Epithelial cell of proximal tubule (primary cell): ENCODE results near the gene QTRT2. TPM values are rescaled to one million over a fixed set of nuclear protein-coding genes. Genes with fewer than 3 reads are reported as not detected.

Source experiments
- DNase-seq: peaks from one replicate; pipeline ENCODE4 v3.0.0-alpha.2; 2011; ENCODE audit warnings: low read depth
- H3K4me3 ChIP-seq: 2 replicates; pipeline ENCODE4 v1.5.1; 2011; ENCODE audit warnings: low read depth, mild to moderate bottlenecking, low read length
- CTCF ChIP-seq: conservative IDR thresholded peaks from 2 replicates; pipeline ENCODE4 v1.5.1; 2012; ENCODE audit warnings: low read depth, mild to moderate bottlenecking, low read length
- total RNA-seq: library from RNA; depleted of rRNA; stranded (reverse); fragments of >200 nt; gene quantifications from 2 replicates; pipeline ENCODE4 v1.2.3, GENCODE V29; 2015

QTRT2 gene
- total RNA-seq, 1 donor from 2014 or later, result 24.2 TPM

- no peak for DNase-seq
- no peak for TF ChIP-seq CTCF
- H3K4me3 ChIP-seq, result no peak overlapping the region
Measured at GRCh38 chr3:114115143-114115542, 58.6 kb downstream of the QTRT2 start.

DNA sequence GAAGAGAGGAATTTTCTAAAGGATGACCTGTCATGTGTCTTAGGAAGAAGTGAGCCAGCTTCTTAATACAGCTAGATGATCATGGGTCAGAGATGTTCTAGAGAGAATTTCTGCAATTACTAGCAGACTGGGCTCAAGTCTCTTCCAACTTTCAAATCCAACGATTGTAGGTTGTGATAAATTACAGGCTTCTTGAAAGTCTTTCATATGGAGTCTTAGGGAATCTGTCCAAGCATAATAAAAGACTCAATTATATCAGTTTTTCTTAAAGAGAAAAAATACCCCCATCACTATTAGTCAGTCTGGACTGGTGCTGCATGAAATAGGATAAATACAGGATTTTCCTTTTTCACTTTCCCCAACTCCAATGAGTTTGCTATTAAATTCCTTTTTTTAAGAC, 63.2 kb downstream of the QTRT2 start:
- H3K4me3 ChIP-seq, result no peak overlapping the region
- no peak for DNase-seq
- no peak for TF ChIP-seq CTCF

GRCh38 chr3:114120211-114120610, 63.7 kb downstream of the QTRT2 start:
- DNase-seq, result no peak
- no peak for TF ChIP-seq CTCF
- no peak overlapping the region for H3K4me3 ChIP-seq

DNA sequence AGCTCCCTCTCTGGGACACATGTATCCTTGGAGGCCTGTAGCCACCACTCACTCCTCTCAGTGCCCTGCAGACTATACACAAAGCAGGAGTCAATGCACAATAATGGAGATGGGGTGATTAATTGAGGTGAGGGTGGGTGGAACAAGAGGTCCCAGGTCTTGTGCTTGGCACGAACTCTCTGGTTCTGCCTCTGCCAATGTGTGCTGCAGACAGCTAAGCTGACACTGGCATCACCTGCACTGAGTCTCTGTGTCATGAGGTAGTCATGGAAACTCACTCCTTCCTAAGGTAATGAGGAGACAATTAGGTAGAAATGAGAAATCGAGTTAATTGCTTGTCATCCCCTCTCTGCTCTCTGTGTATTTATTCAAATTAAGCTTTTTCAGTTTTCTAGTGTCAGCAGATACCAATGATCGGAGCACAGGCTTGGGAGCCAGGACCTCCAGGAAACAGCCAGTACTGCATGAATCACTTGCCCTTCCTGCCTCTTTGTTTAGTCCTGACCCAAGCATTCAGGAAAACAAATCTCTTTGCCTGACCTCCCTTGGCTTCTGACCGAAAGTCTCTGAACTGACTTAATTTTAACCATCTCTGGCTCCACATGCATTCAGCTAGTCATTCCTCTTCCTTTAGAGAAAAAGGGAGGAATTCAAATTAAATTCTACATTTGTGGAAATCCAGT, 65.6 kb downstream of the QTRT2 start:
- peak; percentile 41 for DNase-seq
- no peak for TF ChIP-seq CTCF
- H3K4me3 ChIP-seq, result no peak overlapping the region

DNA sequence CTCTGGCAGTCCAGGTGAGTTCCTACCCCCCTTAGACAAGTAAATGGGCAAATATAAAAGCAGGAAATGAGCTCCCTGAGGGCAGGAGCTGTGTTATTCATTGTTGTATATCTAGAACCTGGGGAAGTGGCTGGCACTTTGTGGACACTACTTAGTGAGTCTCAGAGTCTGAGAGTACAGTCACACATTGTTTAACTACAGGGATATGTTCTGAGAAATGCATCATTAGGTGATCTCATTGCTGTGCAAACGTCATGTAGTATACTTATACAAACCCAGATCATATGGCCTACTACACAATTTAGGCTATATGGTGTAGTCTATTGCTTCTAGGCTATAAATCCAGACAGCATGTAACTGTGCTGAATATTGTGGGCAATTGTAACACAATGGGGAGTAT, 69.9 kb downstream of the QTRT2 start:
- DNase-seq, result no peak
- no peak overlapping the region for H3K4me3 ChIP-seq
- TF ChIP-seq CTCF, result no peak

- H3K4me3 ChIP-seq, result no peak overlapping the region
- DNase-seq, result no peak
- TF ChIP-seq CTCF, result no peak
Measured at GRCh38 chr3:114127517-114127916, 71.0 kb downstream of the QTRT2 start.

GRCh38 chr3:114128231-114128630, 71.7 kb downstream of the QTRT2 start:
- TF ChIP-seq CTCF, result no peak
- no peak for DNase-seq
- no peak overlapping the region for H3K4me3 ChIP-seq
